Measurements from ENCODE around the gene SERINC3. TPM values are rescaled to one million over a fixed set of nuclear protein-coding genes. Genes with fewer than 3 reads are reported as not detected.
A peak's percentile ranks its signal among the peaks of the same experiment; 100 is the strongest.

SERINC3 gene
- total RNA-seq, 1 experiment from 2014 or later, result 54.8 TPM

DNA sequence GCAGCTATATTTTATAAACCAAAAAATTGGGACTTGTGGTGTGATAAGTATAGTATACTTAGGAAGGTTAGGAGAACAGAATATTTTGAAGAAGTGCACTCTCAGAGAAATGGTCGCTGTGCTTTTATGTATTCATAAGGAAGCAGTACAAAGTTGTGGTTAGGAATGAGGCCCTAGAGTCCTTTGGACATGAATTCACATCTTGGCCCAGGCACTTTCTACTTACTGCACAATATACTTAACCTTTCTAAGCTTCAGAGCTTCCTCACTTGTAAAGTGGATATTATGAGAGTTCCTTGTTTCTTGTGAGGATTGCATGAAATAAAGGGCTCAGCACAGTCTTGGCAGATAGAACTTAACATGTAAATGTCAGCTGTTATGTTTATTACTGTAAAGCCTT is 21.0 kb upstream of the SERINC3 start:
- Histone ChIP-seq H3K9me3 (no peaks in the 10 kb centered on the region), H3K36me3 (no peaks in the 10 kb centered on the region; the same call in 1 of the 2 replicates), H3K4me3 (no peak overlapping the region), H3K27me3 (no peaks in the 10 kb centered on the region)
- no peak for DNase-seq

DNA sequence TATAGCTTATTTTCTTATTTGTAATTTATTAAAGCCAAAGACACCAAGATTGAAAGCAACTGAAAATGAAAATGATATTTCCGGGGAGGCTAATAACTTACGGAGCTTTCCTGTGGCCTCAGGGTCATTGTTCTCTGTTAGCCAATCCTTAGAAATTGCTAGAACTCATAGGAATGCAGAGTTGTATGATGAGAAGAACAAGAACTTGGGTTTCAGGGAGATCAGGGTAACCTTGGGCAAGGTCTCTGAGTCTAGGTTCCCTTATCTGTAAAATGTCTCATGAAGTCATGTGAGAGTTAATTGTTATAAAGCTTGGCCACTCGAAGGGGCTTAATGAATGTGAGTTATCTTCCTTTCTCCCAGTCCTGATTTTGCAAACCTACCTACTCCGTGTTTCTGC is 20.1 kb upstream of the SERINC3 start:
- H3K27me3 ChIP-seq, result no peaks in the 10 kb centered on the region
- H3K4me3 ChIP-seq, result no peak overlapping the region
- no peaks in the 10 kb centered on the region for H3K9me3 ChIP-seq
- no peak for DNase-seq
- no peaks in the 10 kb centered on the region; the same call in 1 of the 2 replicates for H3K36me3 ChIP-seq

DNA sequence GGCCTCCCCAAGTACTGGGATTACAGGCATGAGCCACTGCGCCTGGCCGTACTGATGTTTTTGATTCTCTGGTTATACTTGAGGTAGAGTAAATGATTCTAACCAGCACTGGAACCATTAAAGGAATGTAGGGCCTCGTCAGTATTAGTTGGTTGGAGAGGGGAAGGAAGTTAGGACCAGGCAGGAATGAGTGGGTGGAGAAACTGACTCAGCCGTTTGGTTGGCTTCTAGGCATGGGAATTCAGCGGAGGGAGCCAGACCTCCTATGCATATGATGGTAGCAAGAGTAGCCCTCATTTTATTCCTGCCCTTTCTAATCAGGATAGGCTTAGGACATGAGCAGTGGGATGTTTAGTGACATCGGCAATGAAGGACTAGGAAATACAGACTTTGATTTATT is 19.0 kb upstream of the SERINC3 start:
- Histone ChIP-seq H3K27me3 (no peaks in the 10 kb centered on the region), H3K4me3 (no peak overlapping the region), H3K36me3 (no peaks in the 10 kb centered on the region; the same call in 1 of the 2 replicates), H3K9me3 (no peaks in the 10 kb centered on the region)
- DNase-seq, result peak; percentile 66

- Histone ChIP-seq H3K4me3 (no peak overlapping the region), H3K9me3 (no peaks in the 10 kb centered on the region), H3K36me3 (no peaks in the 10 kb centered on the region; the same call in 1 of the 2 replicates), H3K27me3 (no peaks in the 10 kb centered on the region)
- no peak for DNase-seq
Measured at GRCh38 chr20:44537993-44538392, 16.1 kb upstream of the SERINC3 start.

GRCh38 chr20:44536175-44536574 is 14.3 kb upstream of the SERINC3 start:
- H3K9me3 ChIP-seq, result no peaks in the 10 kb centered on the region
- H3K27me3 ChIP-seq, result no peaks in the 10 kb centered on the region
- H3K4me3 ChIP-seq, result no peak overlapping the region
- DNase-seq, result no peak
- no peaks in the 10 kb centered on the region; the same call in 1 of the 2 replicates for H3K36me3 ChIP-seq

- no peaks in the 10 kb centered on the region; the same call in 1 of the 2 replicates for H3K36me3 ChIP-seq
- no peaks in the 10 kb centered on the region for H3K27me3 ChIP-seq
- H3K9me3 ChIP-seq, result peaks cover 5% of the 10 kb centered on the region
- H3K4me3 ChIP-seq, result no peak overlapping the region
- no peak for DNase-seq
Measured at GRCh38 chr20:44533928-44534327, 12.1 kb upstream of the SERINC3 start.

DNA sequence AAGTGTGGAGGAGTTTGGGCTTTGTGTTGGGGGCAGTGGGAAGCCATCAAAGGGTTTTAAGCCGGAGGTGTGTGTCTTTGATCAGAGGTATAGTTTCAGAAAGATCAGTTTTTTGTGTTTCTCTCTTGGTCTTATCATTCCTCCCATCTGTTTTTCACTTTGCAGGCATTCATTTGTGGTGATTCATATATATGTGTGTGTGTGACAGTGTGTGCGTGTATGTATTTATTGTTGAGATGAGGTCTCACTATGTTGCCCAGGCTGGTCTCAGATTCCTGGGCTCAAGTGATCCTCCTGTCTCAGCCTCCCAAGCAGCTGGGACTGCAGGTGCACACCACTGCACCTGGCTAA is 11.1 kb upstream of the SERINC3 start:
- peak overlapping the region; percentile 66 for H3K4me3 ChIP-seq
- H3K9me3 ChIP-seq, result peaks cover 12% of the 10 kb centered on the region
- no peaks in the 10 kb centered on the region for H3K36me3 ChIP-seq
- no peak for DNase-seq
- no peaks in the 10 kb centered on the region for H3K27me3 ChIP-seq

DNA sequence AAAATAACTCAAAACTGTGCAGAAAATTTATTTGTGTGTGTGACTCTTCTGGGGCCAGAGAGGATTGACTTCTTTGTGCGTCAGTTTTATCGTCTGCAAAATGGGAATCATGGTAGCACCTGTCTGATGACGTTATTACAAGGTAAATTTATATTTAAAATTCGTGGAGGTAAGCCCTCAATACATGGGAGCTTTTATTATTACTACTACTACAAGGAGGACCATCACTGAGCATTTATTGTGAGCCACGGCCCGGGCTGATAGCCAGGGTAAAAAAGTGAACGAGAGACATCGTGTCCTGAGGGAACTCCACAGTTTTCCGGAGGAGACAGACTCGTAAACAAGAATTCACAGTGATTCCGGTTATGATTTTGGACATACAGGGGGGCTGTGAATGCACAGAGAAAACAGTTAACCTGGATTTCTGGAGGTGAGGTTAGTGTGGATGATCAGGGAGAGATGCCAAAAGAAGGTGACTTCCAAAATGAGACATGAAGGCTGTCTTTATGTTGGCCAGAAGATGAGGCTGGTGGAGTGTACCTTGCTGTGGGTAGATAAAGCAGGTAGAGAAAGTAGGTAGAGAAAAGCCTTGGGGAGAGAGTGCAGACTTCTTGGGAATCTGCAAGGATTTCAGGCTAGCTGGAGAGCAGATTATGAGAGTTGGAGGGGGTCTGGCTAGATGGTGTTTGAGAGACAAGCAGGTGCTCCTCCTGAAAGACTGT is 10.6 kb upstream of the SERINC3 start:
- H3K27me3 ChIP-seq, result no peaks in the 10 kb centered on the region
- peaks cover 14% of the 10 kb centered on the region for H3K9me3 ChIP-seq
- H3K36me3 ChIP-seq, result no peaks in the 10 kb centered on the region
- peak overlapping the region; percentile 66 for H3K4me3 ChIP-seq
- DNase-seq, result no peak

- Histone ChIP-seq H3K27me3 (no peaks in the 10 kb centered on the region), H3K9me3 (peaks cover 20% of the 10 kb centered on the region), H3K4me3 (no peak overlapping the region), H3K36me3 (no peaks in the 10 kb centered on the region)
- DNase-seq, result no peak
Measured at GRCh38 chr20:44528309-44528708, 6.4 kb upstream of the SERINC3 start.

- no peaks in the 10 kb centered on the region for H3K27me3 ChIP-seq
- no peak for DNase-seq
- H3K9me3 ChIP-seq, result peaks cover 20% of the 10 kb centered on the region
- H3K36me3 ChIP-seq, result no peaks in the 10 kb centered on the region
- no peak overlapping the region for H3K4me3 ChIP-seq
Measured at GRCh38 chr20:44527716-44528199, 5.9 kb upstream of the SERINC3 start.

DNA sequence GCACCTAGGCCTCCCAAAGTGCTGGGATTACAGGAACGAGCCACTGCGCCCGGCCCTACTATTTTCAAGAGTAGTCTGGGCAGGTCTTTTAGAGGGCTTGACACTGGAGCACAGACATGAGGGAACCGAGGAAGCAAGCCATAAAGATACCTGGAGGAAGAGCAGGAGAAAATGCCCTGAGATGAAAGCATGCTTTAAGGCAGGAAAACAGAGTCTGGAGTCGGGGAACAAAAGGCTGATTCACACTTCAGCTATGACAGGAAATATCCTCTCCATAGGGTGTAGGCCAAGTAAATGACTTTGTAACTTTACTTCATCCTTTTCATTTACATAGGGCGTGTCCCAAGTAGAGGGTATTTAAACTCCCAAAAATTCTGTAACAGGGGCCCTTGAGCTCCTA is 4.3 kb upstream of the SERINC3 start:
- peak; percentile 72 for DNase-seq
- Histone ChIP-seq H3K9me3 (peaks cover 20% of the 10 kb centered on the region), H3K36me3 (peaks cover 3% of the 10 kb centered on the region; the same call in 1 of the 2 replicates), H3K4me3 (no peak overlapping the region), H3K27me3 (no peaks in the 10 kb centered on the region)

DNA sequence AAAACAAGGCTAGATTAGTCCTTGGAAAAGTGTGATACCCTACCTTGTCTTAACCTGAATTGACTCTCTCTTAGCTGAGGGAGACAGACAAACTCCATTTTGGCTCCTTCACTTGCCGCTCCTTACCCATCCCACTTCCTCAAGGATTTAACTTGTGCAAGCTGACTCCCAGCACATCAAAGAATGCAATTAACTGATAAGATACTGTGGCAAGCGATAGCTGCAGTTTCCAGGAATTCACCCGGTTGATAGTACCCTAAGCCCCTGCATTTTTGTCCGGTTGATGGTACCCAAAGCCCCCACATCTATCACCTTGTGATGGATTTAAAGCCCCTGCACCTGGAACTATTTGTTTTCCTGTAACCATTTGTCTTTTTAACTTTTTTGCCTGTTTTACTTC is 1.9 kb upstream of the SERINC3 start:
- Histone ChIP-seq H3K27me3 (no peaks in the 10 kb centered on the region), H3K9me3 (peaks cover 15% of the 10 kb centered on the region), H3K4me3 (no peak overlapping the region), H3K36me3 (peaks cover 11% of the 10 kb centered on the region)
- DNase-seq, result no peak

DNA sequence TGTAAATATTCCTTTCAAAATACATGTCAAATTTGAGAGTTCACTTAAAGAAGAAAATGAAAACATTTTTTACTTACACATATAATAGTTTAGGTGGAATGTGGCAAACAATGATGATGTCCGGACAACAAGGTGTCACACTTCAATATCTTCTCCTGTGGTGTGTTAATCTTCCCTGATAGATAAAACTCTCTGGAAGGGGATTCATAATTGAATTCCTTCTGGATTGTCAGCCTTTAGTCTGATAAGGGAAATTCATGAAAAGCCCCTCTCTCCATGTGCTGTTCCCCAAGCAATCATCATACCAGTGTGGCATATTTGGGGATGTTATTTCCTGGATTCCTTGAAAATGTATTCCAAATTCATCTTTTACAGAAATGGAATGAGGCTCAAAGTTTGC is 971 bp upstream of the SERINC3 start:
- Histone ChIP-seq H3K27me3 (no peaks in the 10 kb centered on the region), H3K4me3 (peak overlapping the region; percentile 91; the same call in 1 of the 2 replicates), H3K36me3 (peaks cover 12% of the 10 kb centered on the region), H3K9me3 (peaks cover 7% of the 10 kb centered on the region)
- DNase-seq, result no peak

GRCh38 chr20:44520881-44521280 is 989 bp downstream of the SERINC3 start:
- no peaks in the 10 kb centered on the region for H3K9me3 ChIP-seq
- no peak for DNase-seq
- H3K4me3 ChIP-seq, result peak overlapping the region; percentile 91
- peaks cover 21% of the 10 kb centered on the region for H3K36me3 ChIP-seq
- no peaks in the 10 kb centered on the region for H3K27me3 ChIP-seq

DNA sequence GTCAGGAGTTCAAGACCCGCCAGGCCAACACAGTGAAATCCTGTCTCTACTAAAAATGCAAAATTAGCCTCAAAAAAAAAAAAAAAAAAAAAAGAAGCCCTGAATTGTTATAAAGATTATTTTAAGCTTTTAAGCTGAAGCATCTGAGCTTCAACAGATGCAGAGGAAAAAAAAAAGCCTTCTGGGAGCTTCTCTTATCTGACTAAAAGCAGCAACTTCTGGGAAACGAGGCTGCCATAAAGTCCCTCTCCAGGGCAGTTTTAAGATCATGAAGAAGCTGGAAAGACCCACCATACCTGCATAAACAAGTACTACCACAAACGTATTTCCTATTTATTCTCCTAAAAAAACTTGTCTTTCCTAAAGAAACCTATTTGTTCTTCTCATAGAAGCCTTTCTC is 3.6 kb downstream of the SERINC3 start:
- DNase-seq, result no peak
- no peak overlapping the region for H3K4me3 ChIP-seq

GRCh38 chr20:44517454-44517853 is 4.4 kb downstream of the SERINC3 start:
- Histone ChIP-seq H3K27me3 (no peaks in the 10 kb centered on the region), H3K4me3 (no peak overlapping the region), H3K9me3 (no peaks in the 10 kb centered on the region), H3K36me3 (peaks cover 27% of the 10 kb centered on the region)
- DNase-seq, result no peak

More for the DNA sequence above, 3.6 kb downstream of the SERINC3 start:
- H3K36me3 ChIP-seq, result peaks cover 26% of the 10 kb centered on the region
- H3K27me3 ChIP-seq, result no peaks in the 10 kb centered on the region
- H3K9me3 ChIP-seq, result no peaks in the 10 kb centered on the region

GRCh38 chr20:44516491-44516890 is 5.4 kb downstream of the SERINC3 start:
- Histone ChIP-seq H3K9me3 (no peaks in the 10 kb centered on the region), H3K27me3 (no peaks in the 10 kb centered on the region), H3K4me3 (no peak overlapping the region), H3K36me3 (peaks cover 32% of the 10 kb centered on the region)
- DNase-seq, result no peak

DNA sequence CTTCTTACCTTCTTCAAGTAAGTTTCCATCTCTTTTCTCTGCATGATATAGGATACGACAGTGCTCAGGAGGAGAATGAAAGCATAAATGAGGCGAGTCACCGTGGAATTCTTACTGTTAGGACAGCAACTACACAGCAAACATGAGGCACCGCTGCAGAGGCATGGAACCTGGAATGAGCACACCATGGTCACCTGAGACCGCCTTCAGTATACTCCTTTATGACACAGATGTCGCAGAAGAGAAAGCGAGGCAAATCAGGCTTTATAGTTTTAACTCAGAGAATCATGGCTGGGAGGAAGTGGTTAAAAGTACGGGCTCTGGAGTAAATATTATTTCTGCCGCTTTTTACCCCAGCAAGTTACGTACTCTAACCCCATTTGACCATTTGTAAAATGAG is 8.0 kb downstream of the SERINC3 start:
- no peak overlapping the region for H3K4me3 ChIP-seq
- H3K36me3 ChIP-seq, result peaks cover 49% of the 10 kb centered on the region
- no peaks in the 10 kb centered on the region for H3K27me3 ChIP-seq
- H3K9me3 ChIP-seq, result no peaks in the 10 kb centered on the region
- DNase-seq, result no peak

All from MG63 (cell line).